Transverse colon (tissue), 4 donors: Measurements from ENCODE around the gene MYOF.
A peak's percentile ranks its signal among the peaks of the same experiment; 100 is the strongest.

Source experiments
- CTCF ChIP-seq, 5 experiments: fragments of 200-600 bp in 3 of 5; fragments of 450-650 bp in 2 of 5; sonication (generic) in 3 of 5; IDR thresholded peaks; 1 replicate in 2 of 5; 2 replicates in 3 of 5; pipeline ENCODE4 v1.5.1; 2016 to 2017; ENCODE audit warnings: antibody characterized with exemption in 5 of 5, inconsistent platforms in 3 of 5, mild to moderate bottlenecking in 2 of 5, moderate library complexity in 1 of 5
- POLR2AphosphoS5 ChIP-seq, 3 donors: sonication (generic); formaldehyde crosslinking; IDR thresholded peaks; one replicate each; pipeline ENCODE4 v1.6.1; 2016; ENCODE audit warnings: antibody characterized with exemption in 3 of 3

GRCh38 chr10:93397020-93397419 is 85.1 kb downstream of the MYOF start:
- TF ChIP-seq CTCF (IDR thresholded peaks at IDR 0.05): no peak
- peak in 1 of 3 donors; percentile 12 for TF ChIP-seq POLR2AphosphoS5 (IDR thresholded peaks at IDR 0.05)
